Stimulated activated CD4-positive, alpha-beta T cell treated with anti-CD3 and anti-CD28 coated beads, TNF-alpha, amount 100 ng/mL, for 48 hours (primary cell): Measurements from ENCODE around the gene RPS6KB1.
"Not testable (repeated sequence)": the region's sequence is repeated elsewhere in the genome, so short reads cannot be mapped to it uniquely, and the experiment has no call there.

Experiments
- DNase-seq, 3 donors: peaks; one replicate each; pipeline ENCODE4 v3.0.0-alpha.2; 2020; ENCODE audit warnings: low read depth in 3 of 3

Gene RPS6KB1

DNA sequence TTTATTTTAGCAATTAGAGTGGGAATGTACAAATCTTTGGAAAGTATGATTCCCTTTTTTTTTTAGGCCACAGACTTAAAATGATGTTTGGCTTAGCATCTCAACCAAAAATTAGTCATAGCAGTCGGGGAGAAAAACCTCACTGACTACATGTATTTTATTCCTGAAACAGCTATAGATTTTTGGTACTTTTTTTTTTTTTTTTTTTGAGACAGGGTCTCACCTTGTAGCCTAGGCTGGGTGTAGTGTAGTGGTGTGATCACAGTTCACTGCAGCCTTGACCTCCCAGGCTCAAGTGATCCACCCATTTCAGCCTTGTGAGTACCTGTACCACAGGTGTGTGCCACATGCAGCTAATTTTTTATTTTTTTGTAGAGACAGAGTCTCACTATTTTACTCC is 48.2 kb downstream of the RPS6KB1 start:
- DNase-seq: no peak

DNA sequence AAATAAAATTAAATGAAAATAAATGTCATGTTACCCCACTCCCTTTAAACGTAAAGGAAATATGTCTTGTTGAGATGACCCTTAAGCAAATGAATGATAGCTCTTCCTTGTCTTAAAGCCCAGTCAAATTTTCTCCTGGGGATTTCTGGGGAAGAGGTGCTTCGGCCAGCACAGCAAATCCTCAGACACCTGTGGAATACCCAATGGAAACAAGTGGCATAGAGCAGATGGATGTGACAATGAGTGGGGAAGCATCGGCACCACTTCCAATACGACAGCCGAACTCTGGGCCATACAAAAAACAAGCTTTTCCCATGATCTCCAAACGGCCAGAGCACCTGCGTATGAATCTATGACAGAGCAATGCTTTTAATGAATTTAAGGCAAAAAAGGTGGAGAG is 53.5 kb downstream of the RPS6KB1 start:
- DNase-seq: not testable (repeated sequence)

DNA sequence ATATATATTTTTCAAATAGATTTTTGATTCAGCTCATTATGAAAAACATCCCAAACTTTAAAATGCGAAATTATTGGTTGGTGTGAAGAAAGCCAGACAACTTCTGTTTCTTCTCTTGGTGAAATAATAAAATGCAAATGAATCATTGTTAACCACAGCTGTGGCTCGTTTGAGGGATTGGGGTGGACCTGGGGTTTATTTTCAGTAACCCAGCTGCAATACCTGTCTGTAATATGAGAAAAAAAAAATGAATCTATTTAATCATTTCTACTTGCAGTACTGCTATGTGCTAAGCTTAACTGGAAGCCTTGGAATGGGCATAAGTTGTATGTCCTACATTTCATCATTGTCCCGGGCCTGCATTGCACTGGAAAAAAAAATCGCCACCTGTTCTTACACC is 54.4 kb downstream of the RPS6KB1 start:
- not testable (repeated sequence) for DNase-seq

DNA sequence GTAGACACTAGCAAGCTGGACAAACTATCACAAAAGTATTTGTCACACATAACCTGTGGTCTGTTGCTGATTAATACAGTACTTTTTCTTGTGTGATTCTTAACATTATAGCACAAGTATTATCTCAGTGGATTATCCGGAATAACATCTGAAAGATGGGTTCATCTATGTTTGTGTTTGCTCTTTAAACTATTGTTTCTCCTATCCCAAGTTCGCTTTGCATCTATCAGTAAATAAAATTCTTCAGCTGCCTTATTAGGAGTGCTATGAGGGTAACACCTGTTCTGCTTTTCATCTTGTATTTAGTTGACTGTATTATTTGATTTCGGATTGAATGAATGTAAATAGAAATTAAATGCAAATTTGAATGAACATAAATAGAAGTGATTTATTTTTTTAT is 57.1 kb downstream of the RPS6KB1 start:
- DNase-seq: no peak

DNA sequence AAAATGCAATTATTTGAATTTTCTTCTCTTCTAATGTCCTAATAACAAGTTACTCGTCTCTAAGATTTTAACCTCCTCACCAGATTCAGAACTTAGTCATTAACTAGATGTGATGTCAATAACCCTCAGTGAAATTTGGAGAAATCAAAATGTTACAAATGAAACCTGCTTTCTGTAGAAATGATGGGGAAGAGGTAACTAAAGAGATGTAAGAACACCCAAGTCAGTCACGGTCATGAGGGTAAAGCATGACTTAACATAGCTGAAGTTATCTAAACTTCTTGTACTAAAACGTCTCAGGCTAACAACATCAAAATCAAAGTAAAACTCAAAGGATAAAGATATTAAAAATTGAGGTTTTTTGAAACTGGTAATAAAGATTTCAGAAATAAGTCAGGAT is 61.9 kb downstream of the RPS6KB1 start:
- no peak for DNase-seq

DNA sequence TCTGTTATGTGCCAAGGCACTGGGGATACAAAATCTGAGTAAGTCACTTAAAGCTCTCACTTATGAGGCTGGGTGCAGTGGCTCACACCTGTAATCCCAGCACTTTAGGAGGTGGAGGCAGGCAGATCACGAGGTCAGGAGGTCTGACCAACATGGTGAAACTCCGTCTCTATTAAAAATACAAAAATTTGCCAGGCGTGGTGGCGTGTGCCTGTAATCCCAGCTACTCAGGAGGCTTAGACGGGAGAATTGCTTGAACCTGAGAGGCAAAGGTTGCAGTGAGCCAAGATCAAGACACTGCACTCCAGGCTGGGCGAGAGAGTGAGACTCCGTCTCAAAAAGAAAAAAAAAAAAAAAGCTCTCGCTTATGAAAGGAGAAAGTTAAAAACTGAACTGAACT is 66.7 kb downstream of the RPS6KB1 start:
- DNase-seq: not testable (repeated sequence)

DNA sequence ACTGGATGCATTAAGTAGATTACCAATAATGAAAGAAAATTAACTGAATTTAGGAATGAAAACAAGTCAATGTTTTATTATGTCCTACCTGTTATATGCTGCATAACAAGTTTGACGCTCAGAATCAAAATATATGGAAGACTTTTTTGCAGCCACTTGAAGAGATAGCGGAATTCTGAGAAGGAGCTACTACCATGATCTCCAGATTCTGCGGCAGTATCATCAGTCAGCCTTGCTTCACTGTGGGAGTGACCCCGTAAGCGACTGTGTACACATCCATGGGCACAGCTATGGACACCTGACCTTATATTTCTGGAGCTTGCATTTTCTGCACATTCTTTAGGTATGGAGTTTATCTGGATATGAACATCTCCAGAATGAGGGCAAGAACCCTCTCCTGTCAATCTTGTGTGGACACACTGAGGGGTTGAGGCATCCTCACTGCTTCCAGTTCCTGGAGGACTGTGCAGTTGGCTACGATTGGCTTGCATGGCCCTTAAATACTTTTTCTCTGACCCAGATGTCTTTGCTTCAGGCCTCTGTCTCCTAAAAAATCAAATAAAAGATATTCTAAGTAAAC is 69.9 kb downstream of the RPS6KB1 start:
- no peak for DNase-seq

DNA sequence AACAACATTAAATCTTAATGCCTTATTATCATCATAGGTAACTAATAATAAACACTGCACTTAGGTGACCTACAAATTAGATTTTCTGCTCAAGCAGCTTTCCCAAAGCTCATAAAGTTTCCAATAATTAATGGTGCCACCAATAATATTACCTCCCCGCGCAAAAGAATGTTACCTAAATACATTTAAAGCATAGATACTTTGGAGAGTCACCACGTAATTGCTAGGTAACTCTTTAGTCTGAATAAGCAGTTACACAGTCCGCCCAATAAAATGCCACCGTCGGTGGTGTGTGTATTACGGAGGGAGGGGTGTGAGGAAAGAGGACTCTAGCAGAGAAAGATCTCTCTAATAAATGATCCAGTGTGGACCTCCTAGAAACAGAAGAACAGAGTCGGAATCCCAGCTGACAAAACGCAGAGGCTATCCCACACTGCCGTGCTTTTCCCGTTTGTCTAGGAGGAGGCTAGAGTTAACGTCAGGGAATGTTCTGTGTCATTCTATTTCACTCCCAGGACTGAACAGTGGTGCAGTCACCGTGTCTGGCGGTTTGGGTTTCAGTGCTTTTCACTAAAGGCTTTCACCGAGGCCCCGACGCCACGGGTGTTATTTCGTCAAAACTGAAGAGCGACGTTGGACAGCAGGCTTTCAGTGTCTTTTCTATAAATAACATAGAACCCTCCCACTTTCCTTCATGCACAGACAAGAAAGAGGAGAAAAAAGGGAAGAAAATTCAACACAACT is 71.0 kb downstream of the RPS6KB1 start:
- DNase-seq: peak in 2 of 3 donors; percentile 23 to 40

DNA sequence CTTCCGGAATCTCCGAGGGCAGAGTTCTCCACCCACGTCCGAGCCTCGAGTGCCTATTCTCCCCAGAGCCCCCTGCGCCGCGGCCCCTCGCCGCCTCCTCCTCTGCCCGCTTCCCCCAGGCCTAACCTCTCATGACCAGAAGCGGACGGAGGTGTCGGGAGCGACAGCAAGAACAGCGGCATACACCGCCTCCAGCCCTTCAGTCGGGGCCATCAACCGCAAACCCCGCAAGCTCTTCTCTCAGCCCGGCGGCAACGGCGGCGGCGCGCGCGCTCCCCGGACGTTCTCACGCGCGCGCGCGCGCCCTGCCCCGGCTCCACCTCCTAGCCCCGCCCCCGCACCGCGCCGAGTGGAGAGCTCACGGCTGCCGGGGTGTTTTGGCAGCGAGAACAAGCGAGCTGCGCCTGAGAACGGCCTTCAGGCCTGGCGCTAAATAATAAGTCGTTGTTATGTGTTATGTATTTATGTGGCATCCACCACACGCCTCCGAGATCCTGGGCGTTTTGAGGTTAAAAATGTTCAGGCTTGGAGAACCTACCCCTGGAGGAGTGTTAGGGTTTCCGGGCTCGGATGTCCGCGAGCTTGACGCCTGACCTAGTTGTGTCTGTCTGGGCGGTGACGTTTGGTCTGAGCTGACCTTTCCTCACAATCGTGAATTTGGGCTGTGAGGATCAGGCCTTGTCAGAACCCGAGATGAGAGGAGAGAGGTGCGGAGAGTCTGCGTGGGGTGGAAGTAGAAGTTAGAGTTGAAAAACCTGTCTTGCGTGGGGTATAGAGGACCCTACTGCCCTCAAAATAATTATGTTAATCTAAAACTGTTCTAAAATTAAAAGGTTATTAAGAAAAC is 71.8 kb downstream of the RPS6KB1 start, which contains the start of gene RNFT1:
Gene RNFT1 (minus strand): TSS at position 259 of the 847 bp plus-strand sequence. CDS start 77 bp downstream, at position 182.
- DNase-seq: peak; percentile 82 to 98 (median 92)

DNA sequence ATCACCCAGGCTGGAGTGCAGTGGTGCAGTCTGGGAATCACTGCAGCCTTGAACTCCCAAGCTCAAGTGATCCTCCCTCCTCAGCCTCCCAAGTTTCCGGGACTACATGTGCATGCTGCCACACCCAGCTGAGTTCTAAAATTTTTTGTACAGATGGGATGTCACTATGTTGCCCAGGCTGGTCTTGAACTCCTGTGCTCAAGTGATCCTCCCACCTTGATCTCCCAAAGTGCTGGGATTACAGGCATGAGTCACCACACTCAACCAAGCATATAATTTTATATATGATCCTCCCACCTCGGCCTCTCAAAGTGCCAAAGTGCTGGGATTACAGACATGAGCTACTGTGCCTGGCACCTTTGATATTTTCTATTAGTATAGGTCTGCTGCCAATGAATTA is 78.8 kb downstream of the RPS6KB1 start:
- DNase-seq: not testable (repeated sequence)

DNA sequence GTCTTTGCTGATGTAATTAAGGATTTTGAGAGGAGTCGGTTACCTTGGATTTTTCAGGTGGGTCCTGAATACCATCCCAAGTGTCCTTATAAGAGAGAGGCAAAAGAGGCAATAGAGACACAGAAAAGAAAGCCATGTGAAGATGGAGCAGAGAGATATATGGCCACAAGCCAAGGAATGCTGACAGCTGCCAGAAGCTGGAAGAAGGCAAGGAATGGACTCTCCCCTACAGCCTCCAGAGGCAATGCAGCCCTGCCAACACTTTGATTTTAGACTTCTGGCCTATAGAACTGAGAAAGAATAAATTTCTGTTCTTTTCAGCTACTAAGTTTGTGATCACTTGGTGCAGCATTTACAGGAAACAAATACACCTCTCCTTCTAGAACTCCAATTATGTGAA is 79.9 kb downstream of the RPS6KB1 start:
- DNase-seq: no peak

DNA sequence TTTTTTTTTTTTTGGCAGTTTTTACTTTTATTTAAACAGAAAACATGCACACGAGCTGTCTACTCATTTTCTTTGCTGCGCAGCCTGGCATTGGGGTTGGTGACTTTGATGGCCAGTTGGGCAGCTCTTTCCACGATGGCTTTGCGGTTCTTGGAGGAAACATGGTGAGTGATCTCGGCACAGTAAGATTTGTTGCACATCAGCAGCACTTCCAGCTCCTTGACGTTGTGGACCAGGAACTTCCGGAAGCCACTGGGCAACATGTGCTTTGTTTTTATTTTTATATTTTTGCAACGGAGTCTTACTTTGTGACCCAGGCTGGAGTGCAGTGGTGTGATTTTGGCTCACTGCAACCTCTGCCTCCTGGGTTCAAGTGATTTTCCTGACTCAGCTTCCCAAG is 80.6 kb downstream of the RPS6KB1 start:
- not testable (repeated sequence) for DNase-seq

DNA sequence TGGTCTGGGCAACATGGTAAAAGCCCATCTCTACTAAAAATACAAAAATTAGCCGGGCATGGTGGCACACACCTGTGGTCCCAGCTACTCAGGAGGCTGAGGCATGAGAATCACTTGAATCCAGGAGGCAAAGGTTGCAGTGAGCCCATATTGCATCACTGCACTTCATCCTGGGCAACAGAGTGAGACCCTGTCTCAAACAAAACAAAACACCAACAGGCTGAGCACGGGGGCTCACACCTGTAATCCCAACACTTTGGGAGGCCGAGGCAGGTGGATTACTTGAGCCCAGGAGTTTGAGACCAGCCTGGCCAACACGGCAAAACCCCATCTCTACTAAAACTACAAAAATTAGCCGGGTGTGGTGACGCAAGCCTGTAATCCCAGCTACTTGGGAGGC is 82.2 kb downstream of the RPS6KB1 start:
- not testable (repeated sequence) for DNase-seq

DNA sequence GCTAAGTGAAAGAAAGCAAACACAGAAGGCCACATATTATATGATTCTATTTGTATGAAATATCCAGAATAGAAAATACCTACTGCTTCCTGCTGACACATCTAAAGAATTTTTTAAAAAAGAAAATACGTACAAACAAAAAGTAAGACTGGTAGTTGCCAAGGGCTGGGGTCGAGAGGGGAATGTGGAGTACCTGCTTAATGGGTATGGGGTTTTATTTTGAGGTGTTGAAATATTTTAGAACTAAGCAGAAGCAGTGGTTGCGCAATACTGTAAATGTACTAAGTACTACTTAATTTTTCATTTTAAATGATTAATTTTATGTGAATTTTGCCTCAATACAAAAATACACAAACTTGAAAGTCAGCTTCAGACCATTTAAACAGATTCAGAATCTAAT is 103.7 kb downstream of the RPS6KB1 start:
- DNase-seq: not testable (repeated sequence)
